Thyroid gland (tissue), 4 donors: ENCODE data around the gene KLF5. TPM values are rescaled to one million over a fixed set of nuclear protein-coding genes. Genes with fewer than 3 reads are reported as not detected.
"Not testable (repeated sequence)": the region's sequence is repeated elsewhere in the genome, so short reads cannot be mapped to it uniquely, and the experiment has no call there.

ENCODE experiments used
- DNase-seq, 2 donors: peaks; one replicate each; pipeline ENCODE4 v3.0.0-alpha.2; 2019
- H3K27ac ChIP-seq, 3 donors: fragments of 200-600 bp; sonication (generic); 1 replicate in 2 of 3; 2 replicates in 1 of 3; pipeline ENCODE4 v1.5.1; 2016 to 2019; ENCODE audit warnings: mild to moderate bottlenecking in 1 of 3, moderate library complexity in 1 of 3
- H3K27me3 ChIP-seq: fragments of 200-600 bp; sonication (generic); one replicate; pipeline ENCODE4 v1.5.1; 2019
- H3K36me3 ChIP-seq, 2 donors: fragments of 200-600 bp; sonication (generic); one replicate each; pipeline ENCODE4 v1.5.1; 2016 to 2019
- H3K4me1 ChIP-seq, 2 donors: fragments of 200-600 bp; sonication (generic); one replicate each; pipeline ENCODE4 v1.5.1; 2017 to 2019
- H3K4me3 ChIP-seq, 3 donors: fragments of 200-600 bp; sonication (generic); replicated peaks in 1 of 3; 1 replicate in 2 of 3; 2 replicates in 1 of 3; pipeline ENCODE4 v1.5.1; 2016; ENCODE audit warnings: mild to moderate bottlenecking in 1 of 3
- H3K9me3 ChIP-seq: fragments of 200-600 bp; sonication (generic); one replicate; pipeline ENCODE4 v1.5.1; 2017
- CTCF ChIP-seq, 6 experiments: fragments of 200-600 bp in 3 of 6; fragments of 450-650 bp in 3 of 6; sonication (generic) in 3 of 6; IDR thresholded peaks; one replicate each; pipeline ENCODE4 v1.5.1; 2016 to 2019; ENCODE audit warnings: antibody characterized with exemption in 6 of 6, mild to moderate bottlenecking in 2 of 6, inconsistent platforms in 1 of 6, moderate library complexity in 1 of 6
- POLR2A ChIP-seq, 2 donors: fragments of 450-650 bp; IDR thresholded peaks; one replicate each; pipeline ENCODE4 v1.6.1; 2017; ENCODE audit warnings: antibody characterized with exemption in 2 of 2, mild to moderate bottlenecking in 2 of 2, moderate library complexity in 1 of 2
- WGBS, 2 donors: methylation state at CpG; one replicate each; pipeline ENCODE4 v1.1.5; 2017; 5-methylcytosine and 5-hydroxymethylcytosine counted together
- intact Hi-C: fragments of 100-400 bp; cut with DNase I; formaldehyde crosslinking; loops from one replicate; pipeline ENCODE4 v1.15.1; 2023
- total RNA-seq, 4 donors: library from RNA; depleted of rRNA; stranded (reverse); fragments of >200 nt; gene quantifications; one replicate each; pipeline ENCODE4 v1.2.3, GENCODE V29; 2016

KLF5 gene
- total RNA-seq, 4 donors from 2014 or later, result 15.6 to 37.2 (median 23.6) TPM

- no peaks in the 10 kb centered on the region for H3K4me1 ChIP-seq
- no peaks in the 10 kb centered on the region for H3K9me3 ChIP-seq
- TF ChIP-seq POLR2A (IDR thresholded peaks at IDR 0.05), result no peak
- TF ChIP-seq CTCF (IDR thresholded peaks at IDR 0.05), result no peak
- H3K27ac ChIP-seq, result no peak overlapping the region
- WGBS, 2 donors, result 93 to 95% methylated on average over 3 of the region's 3 CpGs
- H3K36me3 ChIP-seq, result no peaks in the 10 kb centered on the region
- no peak overlapping the region for H3K4me3 ChIP-seq
- intact Hi-C loops, result no loop called here
- no peak for DNase-seq
- no peaks in the 10 kb centered on the region for H3K27me3 ChIP-seq
Observed at GRCh38 chr13:73040484-73040883, 18.3 kb upstream of the KLF5 start.

DNA sequence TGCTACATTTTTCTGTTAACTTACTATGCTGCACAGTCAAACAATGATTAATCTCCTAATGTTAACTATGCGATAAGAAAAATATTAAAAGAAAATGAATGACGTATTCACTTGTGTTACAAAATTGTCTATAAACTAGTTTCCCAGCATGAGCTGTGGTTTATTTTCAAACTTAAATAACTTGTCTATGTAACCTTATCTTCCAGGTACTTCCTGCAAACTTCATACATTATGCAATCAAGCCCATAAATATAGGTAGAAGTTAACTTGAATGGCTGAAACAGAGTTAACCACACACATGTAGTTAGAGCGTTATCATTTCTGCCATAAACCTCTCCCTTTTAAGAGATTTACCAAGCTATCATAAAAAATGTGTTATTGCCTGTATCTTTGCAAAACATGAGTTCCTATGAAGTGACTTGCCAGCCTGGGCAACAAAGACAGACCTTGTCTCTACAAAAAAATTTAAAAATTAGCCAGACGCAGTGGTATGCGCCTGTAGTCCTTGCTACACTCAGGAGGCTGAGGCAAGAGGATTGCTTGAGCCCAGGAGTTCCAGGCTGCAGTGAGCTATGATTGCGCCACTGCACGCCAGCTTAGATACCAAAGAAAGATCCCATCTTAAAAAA is 17.7 kb upstream of the KLF5 start:
- WGBS, 2 donors, result 89 to 94% methylated on average over 7 of the region's 7 CpGs

GRCh38 chr13:73045031-73045430 is 13.8 kb upstream of the KLF5 start:
- TF ChIP-seq POLR2A (IDR thresholded peaks at IDR 0.05) (no peak), CTCF (IDR thresholded peaks at IDR 0.05) (no peak)
- no peak for DNase-seq
- Histone ChIP-seq H3K9me3 (no peaks in the 10 kb centered on the region), H3K27ac (no peak overlapping the region), H3K4me3 (no peak overlapping the region), H3K36me3 (no peaks in the 10 kb centered on the region), H3K27me3 (no peaks in the 10 kb centered on the region), H3K4me1 (no peaks in the 10 kb centered on the region)
- intact Hi-C loops, result no loop called here
- 94 to 97% methylated on average over 6 of the region's 6 CpGs for WGBS, 2 donors

More for the DNA sequence above, 17.7 kb upstream of the KLF5 start:
- Histone ChIP-seq H3K4me1 (no peaks in the 10 kb centered on the region), H3K27me3 (no peaks in the 10 kb centered on the region), H3K9me3 (no peaks in the 10 kb centered on the region), H3K4me3 (no peak overlapping the region), H3K36me3 (no peaks in the 10 kb centered on the region), H3K27ac (no peak overlapping the region)
- TF ChIP-seq CTCF (IDR thresholded peaks at IDR 0.05) (no peak), POLR2A (IDR thresholded peaks at IDR 0.05) (no peak)
- intact Hi-C loops, result no loop called here
- DNase-seq, result no peak

GRCh38 chr13:73048615-73049014 is 10.2 kb upstream of the KLF5 start:
- H3K4me1 ChIP-seq, H3K27ac ChIP-seq, intact Hi-C loops, DNase-seq, H3K9me3 ChIP-seq, H3K4me3 ChIP-seq, H3K27me3 ChIP-seq, H3K36me3 ChIP-seq: not testable (repeated sequence)
- 84 to 89% methylated on average over 2 of the region's 2 CpGs for WGBS, 2 donors

- Histone ChIP-seq H3K9me3 (no peaks in the 10 kb centered on the region), H3K27ac (no peak overlapping the region), H3K4me3 (no peak overlapping the region), H3K27me3 (no peaks in the 10 kb centered on the region), H3K36me3 (no peaks in the 10 kb centered on the region), H3K4me1 (no peaks in the 10 kb centered on the region)
- intact Hi-C loops, result loop anchor here (10.0 kb wide), 2 partner anchors 240 to 650 kb away; no protein-coding TSS in a partner anchor
- no peak for TF ChIP-seq POLR2A (IDR thresholded peaks at IDR 0.05)
- no peak for TF ChIP-seq CTCF (IDR thresholded peaks at IDR 0.05)
- WGBS, 2 donors, result 73 to 77% methylated on average over 5 of the region's 5 CpGs
- DNase-seq, result no peak
Observed at GRCh38 chr13:73054712-73055111, 4.1 kb upstream of the KLF5 start.
